CD4-positive, alpha-beta T cell treated with Interleukin-17A for 1 hour (primary cell): ENCODE data around the gene BTBD1.
A peak's percentile ranks its signal among the peaks of the same experiment; 100 is the strongest.
"Not testable (repeated sequence)": the region's sequence is repeated elsewhere in the genome, so short reads cannot be mapped to it uniquely, and the experiment has no call there.

ENCODE experiments used
- DNase-seq: peaks from one replicate; pipeline ENCODE4 v3.0.0-alpha.2; 2020

Gene BTBD1

DNA sequence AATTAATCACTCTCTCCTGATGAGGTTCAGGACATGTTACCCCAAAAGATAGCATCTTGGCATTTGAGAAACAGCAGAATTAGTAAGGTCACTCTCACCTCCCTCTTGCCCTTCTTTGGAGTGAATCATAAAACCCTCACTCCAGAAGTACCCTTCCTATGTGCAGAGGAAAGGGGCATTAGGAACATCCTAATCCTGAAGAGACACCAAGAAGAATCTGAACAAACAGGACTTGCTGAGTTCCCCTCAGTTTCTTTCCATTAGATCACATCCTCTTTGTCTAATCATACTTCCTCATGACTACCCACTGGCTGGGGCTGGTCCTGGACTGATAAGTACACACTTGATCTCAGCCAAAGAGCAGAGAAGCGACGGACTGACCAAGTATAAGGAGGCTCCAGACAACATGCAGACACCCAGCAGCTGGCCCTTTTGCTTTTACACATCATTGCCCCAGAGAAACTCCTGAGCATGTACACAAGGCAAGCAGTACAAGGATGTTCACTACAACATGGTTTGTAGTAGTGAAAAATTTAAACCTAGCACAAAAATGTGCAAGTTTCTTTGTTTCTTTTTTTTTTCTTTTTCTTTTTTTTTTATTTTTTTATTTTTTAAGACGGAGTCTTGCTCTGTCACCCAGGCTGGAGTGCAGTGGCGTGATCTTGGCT lies 25.4 kb upstream of the BTBD1 start:
- peak; percentile 6 for DNase-seq

GRCh38 chr15:83091965-83092308 lies 24.9 kb upstream of the BTBD1 start:
- DNase-seq: not testable (repeated sequence)

GRCh38 chr15:83090465-83090864 lies 23.4 kb upstream of the BTBD1 start:
- no peak for DNase-seq

DNA sequence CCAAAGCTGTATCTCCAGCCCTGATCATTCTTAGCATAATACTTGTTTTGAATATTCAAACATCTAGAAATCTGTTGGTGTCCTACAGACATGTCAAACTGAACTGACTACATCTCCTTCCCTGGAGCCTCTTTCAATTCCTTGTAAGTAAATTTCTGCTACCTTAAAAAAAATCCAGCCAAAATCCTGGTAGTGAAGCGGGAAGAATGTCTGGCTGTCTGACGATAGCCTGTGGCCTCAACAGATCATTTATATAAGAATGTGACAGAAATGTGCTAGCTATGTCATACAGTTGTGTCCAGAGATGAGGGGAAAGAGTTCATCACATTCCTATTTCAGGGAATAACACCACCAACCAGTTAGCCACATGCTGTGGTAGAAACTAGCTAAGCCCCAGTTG lies 21.8 kb upstream of the BTBD1 start:
- no peak for DNase-seq

- DNase-seq: no peak
Measured at GRCh38 chr15:83087576-83087975, 20.5 kb upstream of the BTBD1 start.

DNA sequence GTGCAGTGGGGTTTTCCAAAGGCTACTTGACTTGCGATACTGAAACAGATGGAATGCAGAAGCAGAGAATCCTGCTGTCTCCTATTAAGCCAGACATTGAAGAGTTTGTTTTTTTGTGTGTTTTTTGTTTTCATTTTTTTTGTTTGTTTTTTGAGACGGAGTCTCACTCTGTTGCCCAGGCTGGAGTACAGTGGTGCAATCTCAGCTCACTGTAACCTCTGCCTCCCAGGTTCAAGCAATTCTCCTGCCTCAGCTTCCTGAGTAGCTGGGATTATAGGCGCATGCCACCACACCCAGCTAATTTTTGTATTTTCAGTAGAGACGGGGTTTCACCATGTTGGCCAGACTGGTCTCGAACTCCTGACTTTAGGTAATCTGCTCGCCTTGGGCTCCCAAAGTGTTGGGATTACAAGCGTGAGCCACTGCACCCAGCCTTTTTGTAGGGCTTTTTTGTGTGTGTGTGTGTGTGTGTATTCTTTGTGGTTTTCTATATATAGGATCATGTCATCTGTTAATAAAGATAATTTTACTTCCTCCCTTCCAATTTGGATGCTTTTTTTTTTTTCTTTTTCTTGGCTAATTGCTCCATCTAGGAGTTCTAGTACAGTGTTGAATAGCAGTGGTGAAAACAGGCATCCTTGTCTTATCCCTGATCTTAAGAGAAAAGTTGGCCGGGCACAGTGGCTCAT lies 19.0 kb upstream of the BTBD1 start:
- DNase-seq: not testable (repeated sequence)

- not testable (repeated sequence) for DNase-seq
Measured at GRCh38 chr15:83085461-83085860, 18.4 kb upstream of the BTBD1 start.

GRCh38 chr15:83082730-83083386 lies 15.8 kb upstream of the BTBD1 start:
- no peak for DNase-seq

GRCh38 chr15:83081256-83082014 lies 14.4 kb upstream of the BTBD1 start:
- DNase-seq: no peak

DNA sequence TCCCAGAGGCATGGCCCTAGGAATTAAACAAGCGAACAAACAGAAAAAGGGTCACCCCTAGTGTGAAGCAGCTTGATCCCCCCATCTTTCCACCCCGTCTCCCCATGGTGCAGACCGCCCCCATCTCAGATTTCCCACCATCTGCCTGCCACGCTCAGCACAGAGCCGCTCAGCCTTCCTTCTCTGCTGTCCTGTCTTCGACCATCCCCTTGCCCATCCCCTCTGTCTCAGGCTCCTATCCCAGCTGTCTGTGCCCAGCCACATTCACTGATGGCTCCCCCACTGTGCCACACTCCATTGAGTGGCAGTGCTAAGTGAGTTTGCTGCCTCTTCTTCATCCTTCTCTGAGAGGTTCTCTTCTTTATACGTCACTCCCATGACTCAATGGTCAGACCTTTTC lies 11.7 kb upstream of the BTBD1 start:
- no peak for DNase-seq

- no peak for DNase-seq
Measured at GRCh38 chr15:83077491-83078230, 10.6 kb upstream of the BTBD1 start.

- peak; percentile 82 for DNase-seq
Measured at GRCh38 chr15:83069211-83069642, 2.2 kb upstream of the BTBD1 start.

- DNase-seq: no peak
Measured at GRCh38 chr15:83068054-83068453, 1.0 kb upstream of the BTBD1 start.

- no peak for DNase-seq
Measured at GRCh38 chr15:83067638-83067962, 548 bp upstream of the BTBD1 start.

DNA sequence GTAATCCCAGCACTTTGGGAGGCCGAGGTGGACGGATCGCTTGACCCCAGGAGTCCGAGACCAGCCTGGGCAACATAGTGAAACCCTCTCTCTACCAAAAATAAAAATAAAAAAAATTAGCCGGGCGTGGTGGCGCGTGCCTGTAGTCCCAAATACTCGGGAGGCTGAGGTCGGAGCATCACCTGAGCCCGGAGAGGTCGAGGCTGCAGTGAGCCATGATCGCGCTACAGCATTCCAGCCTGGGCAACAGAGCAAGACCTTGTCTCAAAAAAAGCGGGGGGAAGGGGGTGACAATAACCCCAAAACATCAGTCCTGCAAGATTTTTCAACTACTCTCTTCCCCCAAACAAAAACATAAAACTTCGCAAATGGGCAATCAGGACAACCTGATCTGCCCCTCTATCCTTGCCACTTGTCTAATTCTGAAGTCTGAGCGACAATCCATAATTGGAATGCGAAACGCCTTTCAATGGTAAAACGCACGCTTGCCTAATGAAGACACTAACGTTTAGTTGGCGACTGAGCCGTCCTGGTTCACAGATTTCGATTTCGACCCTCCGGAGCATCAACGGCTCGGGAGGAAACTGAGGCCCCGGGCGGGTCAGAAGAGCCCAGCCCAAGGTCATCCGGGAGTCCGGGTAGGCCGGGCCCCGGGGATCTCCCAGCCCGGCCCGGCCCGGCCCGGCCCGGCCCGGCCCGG lies 868 bp downstream of the BTBD1 start:
- peak; percentile 7 for DNase-seq

DNA sequence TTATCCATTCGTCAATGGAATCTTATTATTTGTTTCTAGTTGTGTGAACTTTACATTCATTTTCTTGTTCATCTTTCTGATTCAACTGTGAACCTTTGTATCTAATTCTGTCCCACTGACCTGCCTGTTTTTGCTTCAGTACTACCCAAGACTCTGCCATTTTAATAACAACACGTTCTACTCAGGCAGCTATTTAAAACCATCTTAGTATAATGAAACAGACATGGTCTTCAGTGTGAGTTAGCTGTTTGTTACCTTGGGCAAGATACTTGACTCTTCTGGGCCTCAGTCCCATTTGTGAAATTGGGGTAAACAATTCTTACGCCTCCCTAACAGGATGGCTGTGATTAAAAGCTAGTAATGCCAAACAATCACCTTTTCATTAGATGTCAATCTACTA lies 1.6 kb downstream of the BTBD1 start:
- no peak for DNase-seq

DNA sequence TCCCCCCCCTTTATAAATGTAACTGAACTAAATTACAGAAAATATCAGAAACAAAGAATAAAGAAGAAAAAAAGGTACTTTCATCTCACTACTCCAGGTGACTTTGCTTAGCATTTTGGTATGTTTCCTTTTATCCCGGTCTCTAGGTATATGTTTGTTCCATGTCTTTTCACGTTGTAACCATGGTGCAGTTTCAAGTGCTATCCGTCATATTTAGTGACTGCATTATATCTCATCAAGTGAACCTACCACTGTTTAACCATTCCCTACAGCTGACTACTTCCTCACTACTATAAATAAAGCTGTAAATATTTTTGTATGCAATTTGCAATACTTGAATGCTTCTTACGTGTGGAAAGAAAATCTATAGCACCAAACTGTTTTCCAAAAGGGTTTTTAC lies 2.2 kb downstream of the BTBD1 start:
- peak; percentile 10 for DNase-seq

DNA sequence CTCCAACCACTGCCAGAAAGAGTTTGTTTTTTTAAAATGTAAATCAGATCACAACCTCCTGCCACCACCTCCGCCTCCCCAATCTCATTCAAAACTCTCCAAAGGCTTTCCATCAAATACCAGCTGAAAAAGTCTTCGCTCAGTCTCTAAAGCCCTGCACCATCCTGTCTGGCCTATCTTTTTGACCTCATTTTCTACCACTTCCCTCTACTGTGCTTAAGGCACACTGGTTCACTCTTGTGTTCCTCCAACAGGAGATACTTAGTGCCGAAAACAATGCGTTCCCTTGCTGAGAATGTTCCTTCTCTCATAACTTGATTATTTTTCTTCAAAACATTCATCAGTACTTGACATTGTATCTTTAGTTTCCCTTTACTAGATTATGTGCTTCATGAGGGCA lies 3.5 kb downstream of the BTBD1 start:
- DNase-seq: peak; percentile 9

- no peak for DNase-seq
Measured at GRCh38 chr15:83062768-83063180, 4.3 kb downstream of the BTBD1 start.

GRCh38 chr15:83061680-83062079 lies 5.4 kb downstream of the BTBD1 start:
- no peak for DNase-seq

- no peak for DNase-seq
Measured at GRCh38 chr15:83057696-83058376, 9.2 kb downstream of the BTBD1 start.

DNA sequence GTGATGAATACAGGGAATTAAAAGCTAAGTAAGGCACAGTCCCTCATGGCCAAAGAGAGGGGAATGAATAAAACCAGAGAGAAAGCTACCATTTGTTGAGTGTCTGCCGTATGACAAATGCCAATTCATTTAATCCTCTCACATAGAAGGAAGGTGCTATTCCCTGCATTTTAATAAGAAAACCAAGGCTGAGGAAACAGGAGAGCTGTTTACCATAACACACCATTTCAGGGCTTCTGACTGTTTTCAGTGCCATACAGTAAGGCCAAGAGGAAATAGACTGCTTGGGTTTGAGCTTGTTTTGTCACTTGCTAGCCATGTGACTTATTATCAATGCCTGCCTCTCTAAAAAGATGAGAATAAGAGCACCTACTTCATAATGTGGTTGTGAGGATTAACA lies 10.1 kb downstream of the BTBD1 start:
- no peak for DNase-seq
